Immature natural killer cell (primary cell): ENCODE data around the gene ABCA3. TPM values are rescaled to one million over a fixed set of nuclear protein-coding genes. Genes with fewer than 3 reads are reported as not detected.
A peak's percentile ranks its signal among the peaks of the same experiment; 100 is the strongest.

Experiments
- DNase-seq, 3 donors: peaks; one replicate each; pipeline ENCODE4 v3.0.0; 2022; ENCODE audit warnings: mixed read lengths in 1 of 3
- H3K27ac Mint-ChIP-seq, 6 donors: one replicate each; pipeline ENCODE4 v1.8.0; 2020; ENCODE audit warnings: mixed read lengths in 6 of 6, mild to moderate bottlenecking in 5 of 6, inconsistent platforms in 4 of 6, moderate library complexity in 3 of 6
- H3K27me3 Mint-ChIP-seq, 3 donors: one replicate each; pipeline ENCODE4 v1.8.0; 2020 to 2021; ENCODE audit warnings: low read depth in 3 of 3, mild to moderate bottlenecking in 3 of 3, mixed read lengths in 3 of 3, moderate library complexity in 3 of 3, inconsistent platforms in 1 of 3
- H3K36me3 Mint-ChIP-seq, 3 donors: one replicate each; pipeline ENCODE4 v1.8.0; 2020; ENCODE audit warnings: mixed read lengths in 3 of 3, inconsistent platforms in 2 of 3, mild to moderate bottlenecking in 2 of 3
- H3K4me1 Mint-ChIP-seq, 2 donors: one replicate each; pipeline ENCODE4 v1.8.0; 2020; ENCODE audit warnings: inconsistent platforms in 2 of 2, mild to moderate bottlenecking in 2 of 2, mixed read lengths in 2 of 2, moderate library complexity in 1 of 2
- H3K4me3 Mint-ChIP-seq, 5 donors: one replicate each; pipeline ENCODE4 v1.8.0; 2020; ENCODE audit warnings: mild to moderate bottlenecking in 5 of 5, mixed read lengths in 5 of 5, inconsistent platforms in 3 of 5, moderate library complexity in 3 of 5
- H3K9me3 Mint-ChIP-seq, 6 donors: one replicate each; pipeline ENCODE4 v1.8.0; 2020; ENCODE audit warnings: mild to moderate bottlenecking in 6 of 6, mixed read lengths in 6 of 6, inconsistent platforms in 4 of 6, moderate library complexity in 3 of 6
- polyA plus RNA-seq, 3 donors: library from polyadenylated mRNA; unstranded; fragments of 300-500 nt; fragmentation: Illumina TruSeq; gene quantifications; one replicate each; pipeline ENCODE4 v1.2.3, GENCODE V29; 2021

Gene ABCA3
- polyA plus RNA-seq, 3 donors from 2014 or later, result 2.4 to 7.6 (median 4.8) TPM

GRCh38 chr16:2337431-2338296, 2.9 kb downstream of the ABCA3 start:
- Mint-ChIP-seq H3K27me3 (peaks cover 3 to 10% (median 4%) of the 10 kb centered on the region in 3 donors), H3K9me3 (no peaks in the 10 kb centered on the region), H3K27ac (no peak overlapping the region), H3K36me3 (no peaks in the 10 kb centered on the region), H3K4me3 (peak overlapping the region in 3 of 5 donors; percentile 3 to 24 (median 19)), H3K4me1 (peaks cover 15 to 20% of the 10 kb centered on the region in 2 donors)
- DNase-seq, result no peak

GRCh38 chr16:2335286-2335895, 5.1 kb downstream of the ABCA3 start:
- DNase-seq, result no peak
- Mint-ChIP-seq H3K27ac (no peak overlapping the region), H3K4me1 (peaks cover 15 to 16% of the 10 kb centered on the region in 2 donors)

GRCh38 chr16:2333772-2334379, 6.7 kb downstream of the ABCA3 start:
- Mint-ChIP-seq H3K4me3 (no peak overlapping the region), H3K27me3 (peaks cover 0 to 2% (median 0%) of the 10 kb centered on the region in 3 donors), H3K4me1 (peaks cover 5 to 6% of the 10 kb centered on the region in 2 donors), H3K36me3 (no peaks in the 10 kb centered on the region), H3K27ac (no peak overlapping the region), H3K9me3 (no peaks in the 10 kb centered on the region)
- DNase-seq, result no peak

More at GRCh38 chr16:2335286-2335895, 5.1 kb downstream of the ABCA3 start:
- H3K36me3 Mint-ChIP-seq, result no peaks in the 10 kb centered on the region
- no peaks in the 10 kb centered on the region for H3K9me3 Mint-ChIP-seq
- no peak overlapping the region for H3K4me3 Mint-ChIP-seq
- peaks cover 0 to 5% (median 0%) of the 10 kb centered on the region in 3 donors for H3K27me3 Mint-ChIP-seq

- no peak for DNase-seq
- Mint-ChIP-seq H3K27ac (no peak overlapping the region), H3K4me3 (no peak overlapping the region), H3K4me1 (peaks cover 5% of the 10 kb centered on the region in 2 donors), H3K27me3 (peaks cover 0 to 2% (median 0%) of the 10 kb centered on the region in 3 donors), H3K36me3 (peaks cover 0 to 4% (median 0%) of the 10 kb centered on the region in 3 donors), H3K9me3 (no peaks in the 10 kb centered on the region)
Observed at GRCh38 chr16:2333231-2333630, 7.3 kb downstream of the ABCA3 start.

- Mint-ChIP-seq H3K36me3 (peaks cover 0 to 7% (median 0%) of the 10 kb centered on the region in 3 donors), H3K27ac (no peak overlapping the region), H3K27me3 (peaks cover 0 to 2% (median 0%) of the 10 kb centered on the region in 3 donors), H3K4me3 (no peak overlapping the region), H3K4me1 (peaks cover 1 to 5% of the 10 kb centered on the region in 2 donors), H3K9me3 (no peaks in the 10 kb centered on the region)
- no peak for DNase-seq
Observed at GRCh38 chr16:2331931-2332267, 8.6 kb downstream of the ABCA3 start.

GRCh38 chr16:2331199-2331930, 9.2 kb downstream of the ABCA3 start:
- Mint-ChIP-seq H3K27ac (no peak overlapping the region), H3K4me1 (peaks cover 1 to 5% of the 10 kb centered on the region in 2 donors)

GRCh38 chr16:2329532-2329931, 11.0 kb downstream of the ABCA3 start:
- H3K36me3 Mint-ChIP-seq, result peaks cover 0 to 7% (median 0%) of the 10 kb centered on the region in 3 donors
- H3K4me3 Mint-ChIP-seq, result no peak overlapping the region
- H3K27ac Mint-ChIP-seq, result no peak overlapping the region
- peaks cover 0 to 1% (median 0%) of the 10 kb centered on the region in 3 donors for H3K27me3 Mint-ChIP-seq
- DNase-seq, result no peak
- H3K9me3 Mint-ChIP-seq, result no peaks in the 10 kb centered on the region
- H3K4me1 Mint-ChIP-seq, result no peaks in the 10 kb centered on the region

More at GRCh38 chr16:2331199-2331930, 9.2 kb downstream of the ABCA3 start:
- H3K27me3 Mint-ChIP-seq, result peaks cover 0 to 2% (median 0%) of the 10 kb centered on the region in 3 donors
- no peak for DNase-seq
- peaks cover 0 to 7% (median 0%) of the 10 kb centered on the region in 3 donors for H3K36me3 Mint-ChIP-seq
- H3K9me3 Mint-ChIP-seq, result no peaks in the 10 kb centered on the region
- no peak overlapping the region for H3K4me3 Mint-ChIP-seq

GRCh38 chr16:2328428-2328827, 12.1 kb downstream of the ABCA3 start:
- no peak for DNase-seq
- peaks cover 0 to 1% (median 0%) of the 10 kb centered on the region in 3 donors for H3K27me3 Mint-ChIP-seq
- no peaks in the 10 kb centered on the region for H3K9me3 Mint-ChIP-seq
- H3K4me1 Mint-ChIP-seq, result no peaks in the 10 kb centered on the region
- H3K36me3 Mint-ChIP-seq, result peaks cover 5 to 10% (median 5%) of the 10 kb centered on the region in 3 donors
- no peak overlapping the region for H3K27ac Mint-ChIP-seq
- no peak overlapping the region for H3K4me3 Mint-ChIP-seq

GRCh38 chr16:2326191-2326590, 14.3 kb downstream of the ABCA3 start:
- H3K4me1 Mint-ChIP-seq, result no peaks in the 10 kb centered on the region
- H3K27me3 Mint-ChIP-seq, result peaks cover 0 to 1% (median 0%) of the 10 kb centered on the region in 3 donors
- peaks cover 5 to 10% (median 9%) of the 10 kb centered on the region in 3 donors for H3K36me3 Mint-ChIP-seq
- no peak overlapping the region for H3K4me3 Mint-ChIP-seq
- H3K9me3 Mint-ChIP-seq, result peaks cover 0 to 1% (median 0%) of the 10 kb centered on the region in 6 donors
- no peak for DNase-seq
- no peak overlapping the region for H3K27ac Mint-ChIP-seq

- Mint-ChIP-seq H3K27ac (no peak overlapping the region), H3K4me1 (no peaks in the 10 kb centered on the region), H3K36me3 (peaks cover 5 to 10% (median 9%) of the 10 kb centered on the region in 3 donors), H3K4me3 (no peak overlapping the region), H3K9me3 (peaks cover 0 to 1% (median 0%) of the 10 kb centered on the region in 6 donors), H3K27me3 (peaks cover 0 to 1% (median 0%) of the 10 kb centered on the region in 3 donors)
- DNase-seq, result no peak
Observed at GRCh38 chr16:2325791-2326190, 14.7 kb downstream of the ABCA3 start.

- Mint-ChIP-seq H3K4me3 (no peak overlapping the region), H3K27ac (no peak overlapping the region), H3K27me3 (peaks cover 0 to 1% (median 0%) of the 10 kb centered on the region in 3 donors), H3K9me3 (peaks cover 0 to 1% (median 0%) of the 10 kb centered on the region in 6 donors), H3K4me1 (no peaks in the 10 kb centered on the region), H3K36me3 (peaks cover 5 to 10% (median 9%) of the 10 kb centered on the region in 3 donors)
- DNase-seq, result no peak
Observed at GRCh38 chr16:2325181-2325580, 15.3 kb downstream of the ABCA3 start.

- H3K27me3 Mint-ChIP-seq, result peaks cover 0 to 3% (median 0%) of the 10 kb centered on the region in 3 donors
- no peak overlapping the region for H3K27ac Mint-ChIP-seq
- peaks cover 0 to 1% (median 0%) of the 10 kb centered on the region in 6 donors for H3K9me3 Mint-ChIP-seq
- DNase-seq, result no peak
- H3K4me1 Mint-ChIP-seq, result no peaks in the 10 kb centered on the region
- H3K4me3 Mint-ChIP-seq, result no peak overlapping the region
- peaks cover 5 to 10% (median 9%) of the 10 kb centered on the region in 3 donors for H3K36me3 Mint-ChIP-seq
Observed at GRCh38 chr16:2324296-2324859, 16.1 kb downstream of the ABCA3 start.

GRCh38 chr16:2323701-2324100, 16.8 kb downstream of the ABCA3 start:
- no peak overlapping the region for H3K27ac Mint-ChIP-seq
- no peaks in the 10 kb centered on the region for H3K4me1 Mint-ChIP-seq
- H3K9me3 Mint-ChIP-seq, result peaks cover 0 to 1% (median 0%) of the 10 kb centered on the region in 6 donors
- H3K4me3 Mint-ChIP-seq, result no peak overlapping the region
- peaks cover 0 to 3% (median 0%) of the 10 kb centered on the region in 3 donors for H3K27me3 Mint-ChIP-seq
- DNase-seq, result no peak
- H3K36me3 Mint-ChIP-seq, result peaks cover 5 to 13% (median 9%) of the 10 kb centered on the region in 3 donors
